SHP77 (cell line): ENCODE results near the gene CASKIN2.
"Not testable (repeated sequence)": the region's sequence is repeated elsewhere in the genome, so short reads cannot be mapped to it uniquely, and the experiment has no call there.

Experiments used
- DNase-seq, 2 experiments: peaks; one replicate each; lab custom pipeline; 2025; lab: John Stamatoyannopoulos, UW

CASKIN2 gene

DNA sequence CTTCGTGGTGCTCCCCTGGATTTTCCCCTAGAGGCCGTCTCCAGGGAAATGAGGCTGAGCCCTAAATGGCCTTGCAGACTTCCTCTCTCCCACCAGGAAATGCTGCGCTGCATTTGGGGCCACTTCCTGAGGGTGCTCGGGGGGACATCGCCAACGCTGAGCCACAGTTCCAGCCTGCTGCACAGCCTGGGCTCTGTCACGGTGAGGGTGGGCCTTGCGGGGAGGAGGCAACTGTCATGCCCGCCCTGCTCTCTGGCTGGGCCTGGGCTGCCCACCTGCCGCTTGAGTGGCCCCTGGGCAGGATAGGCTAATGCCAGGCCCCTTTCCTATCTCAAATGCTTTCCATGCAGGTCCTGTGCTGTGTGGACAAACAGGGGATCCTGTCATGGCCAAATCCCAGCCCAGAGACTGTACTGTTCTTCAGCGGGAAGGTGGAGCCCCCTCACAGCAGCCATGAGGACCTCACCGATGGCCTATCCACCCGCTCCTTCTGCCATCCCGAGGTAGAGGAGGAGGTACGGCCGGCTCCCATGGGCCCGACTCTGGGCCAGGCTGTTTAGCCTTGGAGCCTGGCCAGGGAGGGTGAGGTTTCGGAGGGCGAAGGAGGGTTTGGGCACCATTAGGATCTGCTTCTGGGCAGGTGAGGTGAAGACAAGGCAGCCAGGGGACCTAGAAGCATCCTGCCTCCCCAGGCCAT lies 24.2 kb downstream of the CASKIN2 start:
- no peak for DNase-seq

DNA sequence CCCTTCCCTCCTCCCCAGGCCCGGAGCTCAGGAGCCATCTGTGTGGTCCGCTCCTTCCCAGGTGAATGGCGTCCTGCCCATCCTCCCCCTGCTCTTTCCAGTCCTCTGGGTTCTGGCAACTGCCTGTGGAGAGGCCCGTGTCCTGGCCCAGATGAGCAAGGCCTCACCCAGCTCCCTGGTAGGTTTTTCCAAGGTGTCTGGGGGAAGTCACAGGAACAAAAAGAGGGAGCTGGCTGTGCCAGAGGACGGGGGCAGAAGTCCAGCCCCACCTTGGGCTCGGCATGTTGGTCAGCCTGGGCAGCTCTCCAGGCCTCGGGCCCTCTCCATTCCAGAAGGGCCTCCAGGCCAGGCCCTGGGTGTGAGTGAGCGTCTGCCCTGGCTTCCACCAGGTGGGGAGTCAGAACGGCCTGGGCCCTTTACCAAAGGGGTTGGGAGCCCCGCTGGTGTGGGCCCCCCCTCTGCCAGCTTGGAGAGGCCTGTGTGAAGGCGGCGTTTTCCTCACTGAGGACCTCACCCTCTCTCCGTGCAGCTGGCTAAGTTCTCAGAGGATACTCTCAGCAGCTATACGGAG lies 25.1 kb downstream of the CASKIN2 start:
- DNase-seq, result no peak

DNA sequence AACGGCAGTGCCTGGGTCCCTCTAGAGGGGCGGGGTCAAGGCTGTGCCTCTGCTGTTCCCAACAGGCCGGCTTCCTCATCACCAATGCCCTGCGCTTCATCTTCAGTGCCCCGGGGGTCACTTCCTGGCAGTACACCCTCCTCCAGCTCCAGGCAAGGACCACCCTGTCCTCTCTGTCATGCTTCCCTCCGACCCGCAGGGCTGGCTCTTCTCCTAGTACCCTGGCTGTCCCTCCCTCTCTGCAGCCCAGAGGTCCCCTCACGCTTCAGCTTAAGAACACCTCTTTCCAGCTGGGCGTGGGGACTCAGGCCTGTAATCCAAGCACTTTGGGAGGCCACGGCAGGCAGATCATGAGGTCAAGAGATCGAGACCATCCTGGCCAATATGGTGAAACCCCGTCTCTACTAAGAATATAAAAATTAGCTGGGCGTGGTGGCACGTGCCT lies 25.8 kb downstream of the CASKIN2 start:
- DNase-seq, result no peak

DNA sequence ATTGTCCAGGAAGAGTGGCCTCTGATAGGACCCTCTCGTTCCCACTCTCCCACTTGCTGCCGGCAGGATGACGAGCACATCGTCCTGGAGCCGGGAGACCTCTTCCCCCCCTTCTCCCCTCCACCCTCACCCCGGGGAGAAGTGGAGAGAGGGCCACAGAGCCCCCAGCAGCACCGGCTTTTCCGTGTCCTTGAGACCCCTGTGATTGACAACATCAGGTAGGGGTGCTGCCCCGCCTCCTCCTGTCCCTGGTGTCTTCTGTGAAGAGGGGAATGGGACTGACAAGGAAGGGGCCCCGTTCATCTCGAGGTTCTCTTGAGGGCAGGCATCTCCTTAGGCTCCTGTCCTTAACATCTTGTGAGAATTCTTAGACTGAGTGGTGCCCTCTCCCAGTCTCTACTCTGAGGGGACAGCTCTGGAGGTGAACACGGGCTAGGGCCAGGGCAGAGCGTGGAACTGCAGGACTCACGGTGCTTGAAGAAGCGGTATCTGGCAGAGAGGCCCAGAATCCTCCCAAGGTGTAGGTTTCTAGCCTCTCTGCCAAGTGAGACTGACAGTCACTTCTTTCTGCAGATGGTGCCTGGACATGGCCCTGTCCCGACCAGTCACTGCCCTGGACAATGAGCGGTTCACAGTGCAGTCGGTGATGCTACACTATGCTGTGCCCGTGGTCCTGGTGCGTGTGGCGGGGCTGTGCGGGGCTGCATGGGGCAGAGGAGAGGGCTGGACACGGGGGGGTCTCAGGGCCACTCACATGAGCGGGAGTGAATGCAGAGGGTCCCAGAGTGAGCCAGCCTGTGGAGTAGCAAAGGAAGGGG lies 26.4 kb downstream of the CASKIN2 start:
- DNase-seq, result no peak

DNA sequence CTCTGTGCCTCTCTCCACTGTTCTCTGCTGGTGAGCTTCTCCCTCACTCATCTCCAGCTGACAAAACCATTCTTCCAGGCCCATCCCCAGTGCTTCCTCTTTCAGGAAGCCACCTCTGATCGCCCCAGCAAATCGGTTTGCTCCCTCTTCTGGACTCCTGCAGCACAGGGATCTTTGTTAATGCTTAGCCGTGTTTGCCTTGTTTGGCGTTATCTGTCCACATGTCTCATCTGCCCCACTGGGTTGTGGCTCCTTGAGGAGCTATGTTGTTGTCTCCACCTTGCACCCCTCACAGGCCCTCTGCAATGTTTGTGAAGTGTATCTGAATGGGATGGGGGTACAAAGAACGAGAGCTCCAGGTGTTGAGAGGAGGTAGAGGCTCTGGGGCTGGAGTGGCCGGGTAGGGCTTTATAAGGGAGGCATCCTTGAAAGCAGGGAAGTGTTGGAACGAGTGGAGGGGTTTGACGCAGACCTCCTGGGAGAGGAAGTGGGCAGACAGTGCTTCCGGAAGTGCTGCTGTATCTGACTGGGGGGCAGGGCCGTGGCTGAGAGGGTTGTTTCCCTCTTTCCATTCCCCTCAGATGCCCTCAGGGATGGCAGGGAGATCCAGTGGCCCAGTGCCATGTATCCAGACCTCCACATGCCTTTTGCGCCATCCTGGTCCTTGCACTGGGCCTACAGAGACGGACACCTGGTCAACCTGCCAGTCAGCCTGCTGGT lies 27.8 kb downstream of the CASKIN2 start:
- no peak for DNase-seq

DNA sequence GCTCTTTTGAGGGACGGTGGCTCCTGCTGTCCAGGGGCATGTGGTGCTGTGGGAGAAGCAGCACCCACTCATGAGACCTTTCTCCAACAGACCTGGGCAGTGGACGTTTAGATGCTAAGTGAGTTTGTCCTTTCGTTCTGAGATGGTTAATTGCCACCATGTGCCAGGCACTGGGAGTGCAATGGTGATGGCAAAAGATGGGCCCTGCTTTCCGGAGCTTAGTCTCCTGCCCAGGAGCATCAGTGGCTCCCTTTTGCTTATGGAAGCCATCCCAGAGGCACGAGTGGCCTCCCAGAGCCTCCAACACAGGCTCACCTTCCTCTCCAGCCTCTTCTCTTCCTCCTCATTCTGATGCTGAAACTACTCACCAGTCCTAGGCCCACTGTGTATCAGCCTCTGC lies 28.4 kb downstream of the CASKIN2 start:
- DNase-seq, result no peak

DNA sequence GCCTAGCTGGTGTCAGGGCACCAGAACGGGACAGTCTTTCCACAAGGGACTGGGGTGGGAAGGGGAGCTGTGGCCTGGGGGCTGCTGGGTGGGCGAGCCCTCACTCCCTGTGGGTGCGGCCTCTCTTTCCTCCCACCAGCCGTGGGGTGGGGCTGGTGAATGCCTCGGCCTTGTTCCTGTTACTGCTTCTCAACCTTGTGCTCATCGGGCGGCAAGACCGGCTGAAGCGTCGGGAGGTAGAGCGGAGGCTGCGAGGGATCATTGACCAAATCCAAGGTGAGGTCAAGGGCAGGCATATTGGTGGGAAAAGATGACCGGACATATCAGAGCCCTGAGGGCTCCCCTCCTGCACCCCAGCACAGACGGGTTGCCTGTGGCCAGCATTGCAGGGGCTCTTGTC lies 29.2 kb downstream of the CASKIN2 start:
- no peak for DNase-seq

DNA sequence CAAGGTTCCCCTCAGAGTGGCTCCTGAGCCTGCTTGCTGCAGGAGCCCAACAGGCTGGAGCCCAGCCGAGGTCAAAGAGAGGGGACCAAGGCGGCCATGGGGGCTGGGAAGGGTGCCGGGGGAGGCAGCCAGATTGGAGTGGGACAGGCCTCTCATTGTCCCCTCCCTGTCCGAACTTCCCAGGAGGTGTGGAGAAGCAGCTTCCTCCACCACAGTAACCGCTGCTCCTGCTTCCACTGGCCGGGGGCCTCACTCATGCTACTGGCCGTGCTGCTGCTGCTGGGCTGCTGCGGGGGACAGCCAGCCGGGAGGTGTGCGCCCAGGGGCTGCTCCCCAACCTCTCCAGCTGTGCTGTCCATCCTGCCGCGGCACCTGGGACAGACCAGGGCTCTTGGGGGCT lies 29.6 kb downstream of the CASKIN2 start:
- DNase-seq, result no peak

DNA sequence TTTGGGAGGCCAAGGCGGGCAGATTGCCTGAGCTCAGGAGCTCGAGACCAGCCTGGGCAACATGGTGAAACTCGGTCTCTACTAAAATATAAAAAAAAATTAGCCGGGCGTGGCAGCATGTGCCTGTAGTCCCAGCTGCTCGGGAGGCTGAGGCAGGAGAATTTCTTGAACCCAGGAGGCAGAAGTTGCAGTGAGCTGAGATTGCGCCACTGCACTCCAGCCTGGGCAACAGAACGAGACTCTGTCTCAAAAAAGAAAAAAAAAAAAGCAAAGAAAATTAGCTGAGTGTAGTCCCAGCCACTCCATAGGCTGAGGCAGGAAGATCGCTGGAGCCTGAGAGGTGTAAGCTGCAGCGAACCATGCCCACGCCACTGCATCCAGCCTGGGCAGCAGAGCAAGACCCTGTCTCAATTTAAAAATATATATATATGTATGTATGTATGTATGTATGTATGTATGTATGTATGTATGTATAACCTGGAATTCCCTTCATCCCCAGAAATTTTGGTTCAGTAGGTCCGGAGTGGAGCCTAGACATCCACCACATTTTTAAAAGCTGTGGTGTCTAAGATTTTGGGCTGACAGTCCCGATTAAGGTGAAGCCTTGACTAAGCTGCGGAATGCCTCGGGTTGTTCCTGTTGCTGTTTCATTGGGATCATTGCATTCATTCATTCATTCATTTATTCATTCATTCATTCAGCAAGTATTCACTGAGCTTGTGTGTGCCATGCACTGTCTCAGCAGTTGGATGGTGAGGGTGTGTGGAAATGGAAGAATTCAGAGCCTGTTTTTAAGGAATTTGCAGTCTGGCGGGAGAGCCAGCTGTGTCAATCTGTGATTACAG lies 33.0 kb downstream of the CASKIN2 start:
- no peak for DNase-seq

DNA sequence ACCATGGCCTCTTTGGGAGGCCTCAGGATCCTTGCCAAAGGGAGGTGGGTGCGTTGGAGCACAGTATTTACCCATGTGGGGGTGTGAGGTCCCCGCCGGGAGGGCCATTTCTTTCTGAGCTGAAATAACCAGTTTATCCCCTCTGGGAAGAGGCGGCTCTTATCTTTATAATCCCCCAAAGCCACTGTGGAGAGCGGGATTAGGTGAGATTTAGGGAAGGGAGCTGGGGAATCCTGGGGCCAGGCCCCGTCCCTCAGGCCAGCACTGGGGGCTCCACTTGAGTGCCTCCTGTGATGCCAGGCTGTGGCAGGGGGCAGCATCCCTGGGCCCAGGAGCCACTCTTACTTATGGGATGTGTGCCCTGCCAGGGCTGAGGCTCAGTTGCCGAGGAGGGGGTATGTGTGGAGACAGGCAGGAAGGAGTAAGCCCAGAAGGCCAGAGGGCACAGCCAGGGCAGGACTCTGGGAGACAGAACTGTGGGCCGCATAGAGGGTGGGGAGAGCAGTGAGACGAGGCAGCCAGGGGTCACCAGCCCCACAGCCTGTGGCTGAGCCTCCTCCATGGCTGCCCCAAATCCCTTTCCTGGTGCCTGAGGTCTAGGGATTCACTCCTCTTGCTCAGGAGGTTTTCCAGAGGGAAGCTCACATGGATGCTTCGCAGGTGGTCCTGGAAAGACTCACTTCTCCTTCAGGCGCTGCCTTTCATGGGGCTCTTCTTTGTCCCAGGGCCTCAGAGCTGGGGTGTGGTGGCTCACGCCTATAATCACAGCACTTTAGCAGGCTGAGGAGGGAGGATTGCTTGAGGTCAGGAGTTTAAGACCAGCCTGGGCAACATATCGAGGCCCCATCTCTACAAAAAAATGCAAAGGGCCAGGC lies 33.9 kb downstream of the CASKIN2 start:
- DNase-seq, result no peak

DNA sequence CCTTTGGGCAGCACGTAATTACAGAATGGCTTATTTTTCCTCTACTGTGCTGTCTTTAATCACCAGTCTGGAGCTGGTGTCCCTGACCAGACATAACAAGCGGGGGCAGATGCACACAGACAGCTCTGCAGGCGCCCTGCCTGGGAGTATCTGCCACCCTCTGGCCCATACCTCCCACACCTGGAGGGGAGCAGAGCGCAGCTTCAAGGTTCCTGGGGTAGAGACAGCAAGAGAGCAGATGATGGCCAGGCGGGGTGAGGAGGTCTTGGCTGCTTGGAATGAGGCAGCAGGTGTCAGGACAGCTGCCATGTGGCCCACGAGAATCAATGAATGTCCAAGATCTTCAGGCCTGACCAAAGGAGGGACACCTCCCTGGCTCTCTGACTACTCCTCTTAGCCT lies 35.1 kb downstream of the CASKIN2 start:
- DNase-seq, result no peak

DNA sequence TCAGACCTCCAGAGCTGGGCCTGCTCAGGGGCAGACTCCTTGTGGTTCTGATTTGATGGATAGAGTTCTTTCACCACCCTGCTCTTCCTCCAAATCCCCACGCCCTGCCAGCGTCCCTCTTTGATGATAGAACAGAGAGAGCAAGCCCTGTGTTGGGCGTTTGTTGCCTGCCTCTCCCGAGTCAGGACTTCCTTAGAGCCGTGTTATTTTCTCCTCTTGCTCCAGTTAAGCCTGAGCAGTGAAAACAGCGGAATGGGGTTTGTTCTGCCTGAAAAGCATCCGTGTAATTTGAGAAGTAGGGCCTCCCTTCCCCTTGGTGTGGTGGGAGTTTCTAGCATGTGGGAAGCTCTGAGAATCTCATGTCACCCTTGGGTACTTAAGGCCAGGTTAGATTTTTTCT lies 36.8 kb downstream of the CASKIN2 start:
- no peak for DNase-seq

DNA sequence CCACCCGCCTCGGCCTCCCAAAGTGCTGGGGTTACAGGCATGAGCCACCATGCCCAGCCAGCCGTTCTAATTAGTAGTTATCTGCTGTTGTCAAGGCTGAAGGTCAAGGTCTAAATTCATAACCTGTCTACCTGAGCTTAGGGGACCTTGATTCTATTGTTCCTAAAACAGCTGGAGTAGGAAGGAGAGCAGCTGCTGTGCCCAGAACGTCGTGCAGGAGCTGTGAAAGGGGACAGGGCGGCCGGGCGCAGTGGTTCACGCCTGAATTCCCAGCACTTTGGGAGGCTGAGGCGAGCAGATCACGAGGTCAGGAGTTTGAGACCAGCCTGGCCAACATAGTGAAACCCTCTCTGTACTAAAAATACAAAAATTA lies 37.9 kb downstream of the CASKIN2 start:
- DNase-seq, result not testable (repeated sequence)

DNA sequence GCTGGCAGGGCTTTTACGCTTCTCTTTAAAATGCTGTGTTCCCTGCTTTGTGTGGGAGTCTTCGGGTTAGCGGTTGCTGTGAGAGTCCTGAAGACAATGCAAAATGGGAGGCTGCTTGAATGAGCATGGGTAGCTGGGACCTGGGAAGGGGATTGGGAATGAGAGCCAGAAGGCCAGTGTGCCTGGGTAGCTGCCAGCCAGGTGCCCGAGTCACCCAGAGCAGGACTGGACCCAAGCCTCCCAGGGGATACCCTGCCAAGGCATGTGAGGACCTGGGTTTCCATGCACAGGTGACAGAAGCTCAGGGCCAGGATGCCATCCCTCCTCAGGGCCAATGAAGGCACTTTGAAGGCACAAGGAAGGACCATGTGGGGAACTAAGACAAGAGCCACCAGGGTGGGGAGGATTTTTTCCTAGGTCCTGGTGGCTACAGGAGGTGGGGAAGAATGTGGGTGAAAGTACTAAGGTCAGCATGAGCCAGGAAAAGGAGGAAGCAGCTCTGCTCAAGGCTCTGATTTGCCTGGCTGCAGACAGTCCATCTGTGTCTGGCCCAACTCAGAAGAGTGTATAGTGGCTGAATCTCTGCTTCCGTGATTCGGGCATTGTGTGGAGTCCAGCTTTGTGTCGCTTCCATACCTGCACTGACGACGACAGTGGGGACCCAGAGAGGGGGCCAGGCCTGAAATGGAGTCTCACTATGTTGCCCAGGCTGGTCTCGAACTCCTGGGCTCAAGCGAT lies 38.4 kb downstream of the CASKIN2 start:
- no peak for DNase-seq

DNA sequence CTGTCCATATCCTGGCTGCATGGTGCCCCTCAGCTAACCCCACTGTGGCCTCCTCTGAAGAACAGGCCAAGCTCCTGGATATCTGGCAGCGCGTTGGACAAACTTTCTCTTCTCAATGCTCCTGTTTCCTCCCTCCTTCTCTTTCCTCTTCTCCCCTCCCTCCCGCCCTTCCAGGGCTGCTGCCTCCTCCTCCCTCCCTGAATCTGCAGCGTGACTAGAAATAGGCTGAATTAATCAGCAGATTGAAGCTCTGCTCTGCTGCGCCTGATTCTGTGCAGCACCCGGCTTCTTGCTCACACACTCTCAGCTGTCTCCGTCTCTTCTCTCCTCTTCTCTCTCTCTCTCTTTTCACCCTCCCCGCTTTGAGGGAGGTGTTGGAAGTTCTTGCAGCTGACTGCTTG lies 39.1 kb downstream of the CASKIN2 start:
- DNase-seq, result no peak

DNA sequence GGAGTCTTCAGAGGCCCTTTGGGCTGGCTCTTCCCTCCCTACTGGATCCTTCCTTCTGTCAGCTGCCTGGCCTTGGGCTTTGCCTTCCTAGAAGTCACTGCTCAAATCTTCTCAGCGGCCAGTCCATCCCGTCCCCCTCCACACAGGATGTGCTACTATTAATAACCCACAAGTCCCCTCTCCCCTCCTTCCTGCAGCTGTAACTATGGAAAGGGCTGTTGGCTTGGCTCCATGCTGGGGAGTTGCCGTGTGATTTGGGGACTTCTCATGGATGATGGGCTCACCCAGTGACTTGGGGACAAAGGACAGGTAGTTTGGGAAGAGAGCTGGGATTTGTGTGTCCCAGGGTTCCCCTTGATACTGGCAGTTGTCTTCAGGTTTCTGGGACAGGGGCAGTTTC lies 39.5 kb downstream of the CASKIN2 start:
- DNase-seq, result no peak

DNA sequence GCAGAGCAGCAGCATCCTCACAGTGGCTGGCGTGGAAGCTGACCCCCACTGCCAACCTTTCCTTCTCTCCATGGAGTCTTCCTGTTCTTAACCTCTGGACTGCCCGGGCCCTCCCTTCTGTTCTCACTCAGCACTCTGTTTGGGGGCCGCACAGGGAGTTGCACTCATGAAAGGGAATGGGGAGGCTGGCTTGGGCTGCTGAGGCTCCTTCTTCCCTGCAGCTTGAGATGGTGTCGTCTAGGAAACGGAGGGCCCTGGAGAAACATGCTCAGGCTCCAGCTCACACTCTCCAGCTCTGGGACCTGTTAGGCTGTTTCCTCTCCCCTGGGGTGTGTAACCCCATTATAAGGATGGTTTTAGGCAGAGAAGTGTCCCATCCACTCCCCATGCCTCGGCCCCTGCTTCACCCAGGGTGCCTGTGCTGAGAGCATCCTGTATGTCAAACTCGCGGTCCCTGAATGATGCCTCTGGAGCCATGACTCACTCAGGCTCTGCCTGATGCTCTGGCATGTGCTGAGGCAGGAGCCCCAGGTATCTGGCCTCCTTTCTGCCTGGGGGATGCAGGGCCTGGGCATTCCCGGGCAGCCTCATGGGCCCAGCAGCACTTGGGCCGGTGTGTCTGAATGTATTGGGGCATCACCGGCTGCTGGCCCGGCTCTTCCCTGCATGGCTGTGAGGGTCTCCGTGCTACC lies 40.0 kb downstream of the CASKIN2 start:
- no peak for DNase-seq

DNA sequence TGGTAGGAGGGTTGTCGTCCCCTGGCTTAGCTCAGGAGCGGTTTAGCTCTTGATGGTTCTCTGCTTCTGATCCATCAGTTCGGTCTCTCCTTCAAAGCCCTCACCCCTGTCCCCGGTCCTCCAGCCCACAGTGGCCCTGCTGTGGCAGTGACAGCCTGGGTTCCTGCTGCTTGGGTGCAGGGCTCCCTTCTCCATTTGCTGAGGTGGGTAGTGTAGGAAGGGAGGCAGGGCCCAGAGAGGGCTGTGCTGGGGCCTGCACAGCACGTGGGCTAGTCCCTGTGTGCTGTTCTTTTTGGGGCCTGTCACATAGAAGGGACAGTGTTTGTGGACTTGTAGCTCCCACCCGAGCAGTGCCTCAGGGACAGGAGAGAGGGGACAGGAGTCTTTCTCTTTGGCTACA lies 40.6 kb downstream of the CASKIN2 start:
- DNase-seq, result no peak

DNA sequence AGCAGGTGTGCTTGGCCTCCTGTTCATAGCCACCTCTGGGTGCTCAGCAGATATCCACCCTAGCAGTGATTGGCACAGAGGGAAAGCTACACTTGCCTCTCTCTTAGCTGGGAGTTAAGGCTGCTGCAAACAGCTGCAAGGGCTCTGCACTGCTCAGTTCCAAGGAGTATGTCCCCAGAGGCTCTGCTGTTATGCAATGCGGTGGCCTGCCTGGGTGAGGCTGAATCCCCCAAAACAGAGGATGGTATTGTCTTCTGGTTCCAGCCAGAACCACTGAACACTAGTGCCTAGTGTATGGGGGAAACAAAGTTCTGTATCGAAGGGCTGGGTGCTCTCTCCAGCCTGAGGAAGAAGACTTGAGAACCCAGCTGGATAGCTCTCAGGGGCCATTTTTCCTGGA lies 42.1 kb downstream of the CASKIN2 start:
- no peak for DNase-seq
